ENCODE measurements around the gene TOGARAM1.

TOGARAM1 gene

DNA sequence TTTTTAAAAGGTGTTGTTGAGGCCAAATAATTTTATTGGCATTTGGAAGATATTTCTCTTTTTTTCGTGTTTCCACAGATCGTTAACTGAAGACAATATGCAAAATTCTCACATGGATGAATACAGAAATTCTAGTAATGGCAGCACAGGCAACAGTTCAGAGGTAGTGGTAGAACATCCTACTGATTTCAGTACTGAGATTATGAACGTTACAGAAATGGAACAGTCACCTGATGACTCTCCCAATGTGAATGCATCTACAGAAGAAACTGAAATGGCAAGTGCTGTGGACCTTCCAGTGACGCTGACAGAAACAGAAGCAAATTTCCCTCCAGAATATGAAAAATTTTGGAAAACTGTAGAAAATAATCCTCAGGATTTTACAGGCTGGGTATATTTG lies 133.2 kb downstream of the TOGARAM1 start:
- no peak for DNase-seq (ENCODE audit: low read depth)
- TF ChIP-seq, protein P1, sequence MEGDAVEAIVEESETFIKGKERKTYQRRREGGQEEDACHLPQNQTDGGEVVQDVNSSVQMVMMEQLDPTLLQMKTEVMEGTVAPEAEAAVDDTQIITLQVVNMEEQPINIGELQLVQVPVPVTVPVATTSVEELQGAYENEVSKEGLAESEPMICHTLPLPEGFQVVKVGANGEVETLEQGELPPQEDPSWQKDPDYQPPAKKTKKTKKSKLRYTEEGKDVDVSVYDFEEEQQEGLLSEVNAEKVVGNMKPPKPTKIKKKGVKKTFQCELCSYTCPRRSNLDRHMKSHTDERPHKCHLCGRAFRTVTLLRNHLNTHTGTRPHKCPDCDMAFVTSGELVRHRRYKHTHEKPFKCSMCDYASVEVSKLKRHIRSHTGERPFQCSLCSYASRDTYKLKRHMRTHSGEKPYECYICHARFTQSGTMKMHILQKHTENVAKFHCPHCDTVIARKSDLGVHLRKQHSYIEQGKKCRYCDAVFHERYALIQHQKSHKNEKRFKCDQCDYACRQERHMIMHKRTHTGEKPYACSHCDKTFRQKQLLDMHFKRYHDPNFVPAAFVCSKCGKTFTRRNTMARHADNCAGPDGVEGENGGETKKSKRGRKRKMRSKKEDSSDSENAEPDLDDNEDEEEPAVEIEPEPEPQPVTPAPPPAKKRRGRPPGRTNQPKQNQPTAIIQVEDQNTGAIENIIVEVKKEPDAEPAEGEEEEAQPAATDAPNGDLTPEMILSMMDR (IDR thresholded peaks at IDR 0.05; ENCODE audit: low read length, missing control alignments): no peak
- no peak overlapping the region for H3K4me3 ChIP-seq (replicated peaks; ENCODE audit: low read depth, low read length)

DNA sequence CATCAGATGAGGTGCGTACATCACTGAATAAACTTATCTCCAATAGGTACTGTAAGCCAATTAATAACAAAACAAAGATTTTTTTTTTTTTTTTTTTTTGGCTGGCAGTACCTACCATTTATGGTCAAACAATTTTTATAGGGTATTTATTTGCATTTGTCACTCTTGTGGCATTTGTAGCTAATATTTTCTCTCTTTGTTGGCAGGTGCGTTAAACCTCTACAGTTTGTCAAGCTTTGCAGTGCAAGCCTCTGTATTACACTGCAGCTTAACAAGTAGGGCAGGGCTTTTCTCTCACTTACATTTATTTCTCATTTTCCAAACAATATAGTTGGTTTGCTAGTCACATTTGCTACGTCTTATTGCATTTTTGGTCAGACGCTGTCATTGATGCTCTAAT lies 134.2 kb downstream of the TOGARAM1 start:
- no peak for DNase-seq (ENCODE audit: low read depth)
- TF ChIP-seq, protein P1 (IDR thresholded peaks at IDR 0.05; ENCODE audit: low read length, missing control alignments): no peak
- H3K4me3 ChIP-seq (replicated peaks; ENCODE audit: low read depth, low read length): no peak overlapping the region

DNA sequence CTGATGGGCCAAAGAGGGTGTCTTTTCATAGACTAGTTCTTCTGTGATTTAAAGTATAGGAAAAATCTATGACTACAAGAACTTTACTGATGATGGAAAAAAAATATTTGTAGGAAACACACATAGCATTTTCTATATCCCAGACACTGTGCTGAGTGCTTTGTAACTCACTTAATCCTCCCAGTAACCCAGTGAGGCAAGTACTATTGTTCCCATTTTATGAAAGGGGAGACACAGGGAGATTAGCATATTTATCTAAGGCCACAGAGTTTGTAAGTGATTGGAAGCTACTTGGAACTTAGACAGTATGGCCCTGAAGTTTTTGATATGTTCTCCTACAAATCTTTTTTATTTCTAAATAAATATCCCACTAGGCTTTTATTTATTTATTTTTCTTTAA lies 141.8 kb downstream of the TOGARAM1 start:
- no peak for DNase-seq (ENCODE audit: low read depth)
- TF ChIP-seq, protein P1 (IDR thresholded peaks at IDR 0.05; ENCODE audit: low read length, missing control alignments): no peak

DNA sequence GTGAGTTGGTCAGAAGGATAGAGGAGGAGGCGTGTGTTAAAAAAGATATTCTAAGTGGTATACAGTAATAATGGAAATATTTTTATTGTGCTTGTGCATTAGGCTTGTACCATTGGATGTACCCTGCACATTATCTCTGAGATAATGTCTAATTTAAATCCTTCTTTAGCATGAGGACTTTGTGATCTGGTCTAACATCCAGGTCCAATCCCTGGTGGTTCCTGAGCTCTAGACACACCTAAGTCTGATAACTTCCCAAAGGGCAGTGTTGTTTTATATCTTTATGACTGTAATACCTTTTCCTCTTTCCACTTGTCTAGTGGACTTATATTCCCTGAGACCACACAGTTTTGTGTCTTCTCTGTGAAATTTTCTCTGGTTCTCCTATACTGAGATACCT lies 142.6 kb downstream of the TOGARAM1 start:
- no peak overlapping the region for H3K4me3 ChIP-seq (replicated peaks; ENCODE audit: low read depth, low read length)
- DNase-seq (ENCODE audit: low read depth): no peak
- TF ChIP-seq, protein P1 (IDR thresholded peaks at IDR 0.05; ENCODE audit: low read length, missing control alignments): no peak

More for the DNA sequence above, 141.8 kb downstream of the TOGARAM1 start:
- no peak overlapping the region for H3K4me3 ChIP-seq (replicated peaks; ENCODE audit: low read depth, low read length)

DNA sequence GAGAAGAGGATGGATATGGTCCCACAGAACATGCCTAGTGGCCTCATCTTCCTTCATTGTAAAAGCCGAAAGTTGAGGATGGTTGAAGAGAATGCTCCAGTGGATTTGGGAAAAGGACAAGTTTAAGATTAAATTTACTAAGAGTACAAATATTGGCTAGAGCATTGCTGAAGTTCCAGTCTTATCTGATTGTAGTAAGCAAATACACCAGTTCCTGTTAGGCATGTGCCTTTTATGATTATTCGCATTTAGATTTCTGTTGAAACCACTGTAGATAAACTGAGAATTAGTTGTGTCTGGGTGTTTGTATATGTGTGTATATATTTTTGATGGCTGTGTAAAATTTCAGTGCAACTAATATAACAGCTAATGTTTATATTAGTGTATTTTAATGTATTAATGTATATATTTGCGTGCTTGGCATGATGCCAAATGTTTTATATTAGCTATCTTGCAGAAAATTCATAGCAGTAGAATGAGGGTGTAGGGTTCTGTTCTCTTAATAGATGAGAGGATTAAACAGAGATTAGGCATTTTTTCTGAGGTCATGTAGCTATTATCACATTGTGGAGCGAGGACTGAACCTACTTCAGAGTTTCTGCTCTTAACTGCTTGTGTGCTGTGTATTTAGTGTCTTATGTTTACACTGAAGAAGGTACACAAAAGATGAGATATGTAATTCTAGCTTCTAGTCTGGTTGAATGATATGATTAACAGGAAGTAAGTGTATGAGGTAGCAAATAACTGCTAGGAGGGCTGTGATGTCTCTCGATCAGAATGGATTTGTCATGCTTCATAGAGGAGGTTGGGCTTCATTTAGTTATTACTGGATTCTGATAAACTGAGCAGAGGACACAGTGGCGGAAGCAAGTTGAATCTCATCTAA lies 151.1 kb downstream of the TOGARAM1 start:
- TF ChIP-seq, protein P1 (IDR thresholded peaks at IDR 0.05; ENCODE audit: low read length, missing control alignments): no peak
- peak; percentile 14 for DNase-seq (ENCODE audit: low read depth)
- H3K4me3 ChIP-seq (replicated peaks; ENCODE audit: low read depth, low read length): no peak overlapping the region

DNA sequence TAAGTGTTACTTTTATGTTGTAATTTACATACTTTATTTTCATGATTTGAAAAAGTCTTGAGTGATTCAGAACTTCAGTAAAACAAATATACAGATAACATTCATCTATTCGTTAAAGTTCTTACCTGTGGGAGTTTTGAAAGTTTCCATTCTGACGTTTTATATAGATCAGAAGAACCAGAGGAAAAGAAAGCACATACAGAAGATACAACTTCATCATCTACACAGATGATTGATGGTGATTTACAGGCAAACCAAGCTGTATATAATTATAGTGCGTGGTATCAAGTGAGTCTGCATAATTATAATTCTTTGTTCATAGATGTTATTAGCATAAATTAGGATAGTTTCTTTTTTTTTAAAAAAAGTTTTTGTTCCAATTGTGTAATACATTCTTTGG lies 152.3 kb downstream of the TOGARAM1 start:
- H3K4me3 ChIP-seq (replicated peaks; ENCODE audit: low read depth, low read length): no peak overlapping the region
- TF ChIP-seq, protein P1 (IDR thresholded peaks at IDR 0.05; ENCODE audit: low read length, missing control alignments): no peak
- DNase-seq (ENCODE audit: low read depth): no peak

DNA sequence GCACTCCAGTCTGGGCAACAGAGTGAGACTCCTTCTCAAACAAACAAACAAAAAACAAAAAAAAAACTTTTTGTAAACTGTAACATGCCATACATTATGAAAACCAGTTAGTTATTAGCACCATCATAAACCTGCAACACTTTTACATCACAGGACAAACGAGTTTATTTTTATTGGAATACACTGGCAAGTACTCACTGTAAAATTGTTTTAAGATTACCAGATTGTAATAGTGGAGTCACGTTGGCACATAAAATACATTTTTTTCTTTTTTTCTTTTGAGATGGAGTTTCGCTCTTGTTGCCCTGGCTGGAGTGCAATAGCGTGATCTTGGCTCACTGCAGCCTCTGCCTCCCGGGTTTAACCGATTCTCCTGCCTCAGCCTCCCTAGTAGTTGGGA lies 156.6 kb downstream of the TOGARAM1 start:
- TF ChIP-seq, protein P1 (IDR thresholded peaks at IDR 0.05; ENCODE audit: low read length, missing control alignments): no peak
- H3K4me3 ChIP-seq (replicated peaks; ENCODE audit: low read depth, low read length): no peak overlapping the region
- DNase-seq (ENCODE audit: low read depth): no peak

Measured in fibroblast of pulmonary artery (primary cell).